GM15510 (cell line): Measurements from ENCODE around the gene GALR2.

Experiments
- POLR2A ChIP-seq: IDR thresholded peaks from 3 replicates; pipeline ENCODE4 v1.6.1; 2011; ENCODE audit warnings: borderline replicate concordance; ENCODE audit not compliant: insufficient read length; ENCODE audit errors: extremely low read depth

Gene GALR2

DNA sequence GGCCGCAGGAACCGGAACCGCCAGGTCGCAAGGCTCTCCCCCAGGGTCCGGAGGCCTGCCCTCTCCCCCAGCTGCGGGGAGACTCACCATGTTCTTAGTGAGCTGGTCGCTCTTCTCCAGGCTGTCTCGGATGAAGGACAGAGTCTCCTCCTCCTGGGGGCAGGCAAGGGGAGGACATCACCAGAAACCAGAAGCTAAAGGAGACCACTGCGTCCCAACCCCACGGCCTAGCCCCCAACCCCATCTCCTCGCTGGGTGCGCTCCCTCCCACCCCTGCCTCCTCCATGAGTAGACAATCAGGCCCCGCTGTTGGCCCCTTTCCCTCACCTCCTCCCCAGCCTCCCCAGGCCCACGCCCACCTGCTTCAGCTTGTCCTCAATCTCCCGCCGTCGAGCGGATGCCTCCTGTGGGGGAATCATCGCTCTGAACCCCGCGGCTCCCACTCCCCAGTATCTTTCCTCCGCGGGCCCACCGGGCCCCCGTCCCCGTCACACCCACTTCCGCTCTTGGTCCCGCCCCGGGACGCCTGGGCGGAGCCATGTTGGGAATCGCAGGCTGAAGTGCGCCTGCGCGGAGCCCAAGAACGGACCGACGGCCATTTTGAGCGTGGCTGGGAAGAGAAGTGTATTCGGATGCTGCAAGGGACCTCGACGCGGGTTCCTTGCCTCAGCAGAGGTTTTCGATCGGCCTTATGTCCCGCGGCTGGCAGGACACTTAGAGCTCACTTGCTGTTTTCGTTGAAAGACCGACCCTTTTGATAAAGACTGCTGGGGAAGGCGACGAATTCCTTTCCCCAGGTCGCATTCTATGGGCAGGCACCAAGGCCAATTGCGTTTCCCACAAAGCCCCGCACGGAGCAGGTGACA is 28.9 kb downstream of the GALR2 start, which contains the start of gene EXOC7:
Gene EXOC7, minus strand, starts transcription at position 514 of the 866 bp plus-strand sequence. Its CDS starts 95 bp downstream, at position 419.
- TF ChIP-seq POLR2A: peak; percentile 84

DNA sequence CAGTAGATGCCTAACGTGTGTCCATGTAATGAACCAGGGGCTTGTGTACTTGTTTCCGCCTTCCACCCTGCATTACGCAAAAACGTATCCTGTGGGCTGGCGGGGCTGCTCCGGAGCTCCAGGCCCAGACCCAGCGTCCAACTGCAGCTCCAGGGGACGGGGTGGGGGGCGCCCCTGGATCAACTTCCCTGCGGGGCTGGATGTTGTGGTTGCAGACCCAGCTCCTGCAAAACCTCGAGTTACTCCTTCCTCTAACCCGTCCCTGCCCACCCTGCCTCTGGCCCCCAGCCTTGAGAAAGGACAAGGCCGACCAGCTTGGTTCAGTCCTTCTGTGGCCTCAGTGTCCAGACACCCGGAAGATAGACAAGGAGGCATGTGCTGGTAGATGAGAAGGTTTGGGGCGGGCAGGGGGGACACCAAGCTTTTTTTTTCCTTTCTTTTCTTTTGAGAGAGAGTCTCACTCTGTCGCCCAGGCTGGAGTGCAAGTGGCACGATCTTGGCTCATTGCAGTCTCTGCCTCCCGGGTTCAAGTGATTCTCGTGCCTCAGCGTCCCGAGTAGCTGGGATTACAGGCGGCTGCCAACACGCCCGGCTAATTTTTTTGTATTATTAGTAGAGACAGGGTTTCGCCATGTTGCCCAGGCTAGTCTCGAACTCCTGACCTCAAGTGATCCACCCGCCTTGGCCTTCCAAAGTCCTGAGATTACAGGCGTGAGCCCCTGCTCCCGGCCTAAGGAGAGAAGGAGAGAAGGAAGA is 29.7 kb downstream of the GALR2 start:
- no peak for TF ChIP-seq POLR2A

- TF ChIP-seq POLR2A: no peak
These were observed 30.3 kb downstream of the GALR2 start for GRCh38 chr17:76104896-76105231.

DNA sequence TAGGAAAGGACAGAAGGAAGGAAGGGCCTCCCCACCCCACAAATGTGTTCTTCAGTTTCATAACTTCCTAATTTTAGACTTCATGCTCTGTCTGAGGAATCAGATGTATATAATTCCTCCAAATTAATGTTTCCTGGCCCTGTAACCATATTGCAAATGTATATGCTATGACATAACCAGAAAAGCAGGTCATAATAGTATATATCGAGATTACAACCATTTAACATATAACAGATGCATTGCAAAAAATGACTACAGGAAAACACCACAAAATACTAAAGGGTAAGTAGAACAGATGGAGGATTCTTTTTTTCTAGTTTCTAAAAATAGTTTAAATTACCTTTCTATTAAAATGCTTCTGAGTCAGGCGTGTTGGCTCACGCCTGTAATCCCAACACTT is 32.1 kb downstream of the GALR2 start:
- no peak for TF ChIP-seq POLR2A

DNA sequence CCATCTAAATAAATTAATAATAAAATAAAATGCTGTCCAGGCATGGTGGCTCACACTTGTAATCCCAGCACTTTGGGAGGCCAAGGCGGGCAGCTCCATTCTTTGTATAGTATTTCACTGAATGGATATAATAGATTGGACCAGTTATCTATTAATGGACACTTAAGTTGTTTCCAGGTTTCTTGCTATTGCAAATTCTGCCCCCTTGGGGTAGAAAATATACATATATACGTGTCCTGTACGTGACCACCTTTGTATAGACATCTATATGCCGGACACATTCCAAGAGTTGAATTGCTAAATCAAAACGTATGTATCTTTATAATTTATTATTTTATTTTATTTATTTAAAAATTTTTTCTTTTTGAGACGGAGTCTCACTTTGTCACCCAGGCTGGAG is 32.9 kb downstream of the GALR2 start:
- TF ChIP-seq POLR2A: no peak

- no peak for TF ChIP-seq POLR2A
These were observed 37.4 kb downstream of the GALR2 start for GRCh38 chr17:76111956-76112355.

DNA sequence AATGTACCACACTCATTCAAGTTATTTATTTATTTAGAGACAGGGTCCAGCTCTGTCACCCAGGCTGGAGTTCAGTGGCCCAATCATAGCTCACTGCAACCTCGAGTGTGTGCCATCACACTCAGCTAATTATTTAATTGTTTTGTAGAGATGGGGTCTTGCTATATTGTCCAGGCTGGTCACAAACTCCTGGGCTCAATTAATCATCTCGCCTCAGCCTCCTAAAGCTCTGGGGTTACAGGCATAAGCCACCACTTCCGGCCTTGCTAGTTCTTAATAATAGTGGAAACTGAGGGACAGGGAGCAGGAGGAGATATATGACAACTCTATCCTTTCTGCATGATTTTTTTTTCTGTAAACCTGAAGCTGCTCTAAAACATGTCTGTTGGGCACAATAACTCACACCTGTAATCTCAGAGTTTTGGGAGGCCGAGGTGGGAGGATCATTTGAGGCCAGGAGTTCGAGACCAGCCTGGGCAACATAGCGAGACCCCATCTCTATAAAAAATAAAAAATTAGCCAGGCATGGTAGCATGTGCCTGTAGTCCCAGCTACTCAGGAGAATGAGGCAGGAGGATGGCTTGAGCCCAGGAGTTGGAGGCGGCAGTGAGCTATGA is 40.7 kb downstream of the GALR2 start:
- no peak for TF ChIP-seq POLR2A

DNA sequence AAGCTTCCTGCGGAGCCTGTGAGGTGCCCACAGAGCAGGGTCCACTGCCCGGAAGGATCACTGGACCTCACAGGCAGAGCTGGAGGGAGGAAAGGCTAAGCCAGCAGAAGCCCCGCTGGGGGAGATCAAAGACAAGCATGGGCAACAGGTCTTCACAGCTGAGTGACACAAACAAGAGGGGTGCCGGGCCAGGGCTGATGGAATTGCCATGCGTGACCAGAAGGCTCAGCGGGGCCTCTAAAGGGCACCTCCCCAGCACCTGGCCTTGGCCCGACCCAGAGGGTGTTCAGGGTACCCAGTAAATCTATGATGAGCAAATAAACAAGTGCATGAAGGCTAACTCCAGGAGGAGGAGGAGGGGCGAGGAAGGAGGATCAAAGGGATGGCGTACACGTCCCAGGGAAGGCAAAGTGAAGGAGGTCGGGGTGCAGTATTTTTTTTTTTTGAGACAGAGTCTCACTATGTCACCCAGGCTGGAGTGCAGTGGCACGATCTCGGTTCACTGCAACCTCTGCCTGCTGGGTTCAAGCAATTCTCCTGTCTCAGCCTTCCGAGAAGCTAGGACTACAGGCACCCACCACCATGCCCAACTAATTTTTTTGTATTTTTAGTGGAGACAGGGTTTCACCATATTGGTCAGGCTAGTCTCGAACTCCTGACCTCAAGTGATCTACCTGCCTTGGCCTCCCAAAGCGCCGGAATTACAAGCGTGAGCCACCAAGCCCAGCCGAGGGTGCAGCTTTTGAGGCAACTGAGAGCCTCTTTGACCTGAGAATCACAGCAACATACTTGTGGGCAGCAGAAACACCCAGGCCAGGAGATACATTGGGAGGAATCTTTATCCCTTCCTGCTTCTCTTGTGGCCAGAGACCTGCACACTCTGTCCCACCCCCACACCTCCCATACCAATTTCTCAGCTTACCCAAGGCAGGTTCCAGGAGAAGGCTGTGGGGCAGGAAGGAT is 45.1 kb downstream of the GALR2 start:
- no peak for TF ChIP-seq POLR2A

DNA sequence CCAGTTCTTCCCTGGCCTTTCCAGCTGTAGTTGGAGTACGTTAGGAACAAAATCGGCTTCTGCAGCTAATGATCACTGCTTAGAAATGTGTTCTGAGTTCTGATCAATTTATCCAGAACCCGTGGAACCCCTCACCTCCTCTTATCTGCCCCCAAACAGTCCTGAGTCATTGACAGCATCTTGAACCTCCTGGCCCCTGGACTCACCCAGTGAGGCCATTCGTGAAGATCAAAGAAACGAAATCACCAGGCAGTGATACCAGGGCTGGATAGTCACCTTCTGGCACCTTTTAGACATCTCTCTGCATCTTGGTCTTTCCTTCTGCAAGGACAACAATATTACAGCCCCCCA is 46.1 kb downstream of the GALR2 start:
- no peak for TF ChIP-seq POLR2A

GRCh38 chr17:76121932-76122430 is 47.4 kb downstream of the GALR2 start:
- TF ChIP-seq POLR2A: no peak

DNA sequence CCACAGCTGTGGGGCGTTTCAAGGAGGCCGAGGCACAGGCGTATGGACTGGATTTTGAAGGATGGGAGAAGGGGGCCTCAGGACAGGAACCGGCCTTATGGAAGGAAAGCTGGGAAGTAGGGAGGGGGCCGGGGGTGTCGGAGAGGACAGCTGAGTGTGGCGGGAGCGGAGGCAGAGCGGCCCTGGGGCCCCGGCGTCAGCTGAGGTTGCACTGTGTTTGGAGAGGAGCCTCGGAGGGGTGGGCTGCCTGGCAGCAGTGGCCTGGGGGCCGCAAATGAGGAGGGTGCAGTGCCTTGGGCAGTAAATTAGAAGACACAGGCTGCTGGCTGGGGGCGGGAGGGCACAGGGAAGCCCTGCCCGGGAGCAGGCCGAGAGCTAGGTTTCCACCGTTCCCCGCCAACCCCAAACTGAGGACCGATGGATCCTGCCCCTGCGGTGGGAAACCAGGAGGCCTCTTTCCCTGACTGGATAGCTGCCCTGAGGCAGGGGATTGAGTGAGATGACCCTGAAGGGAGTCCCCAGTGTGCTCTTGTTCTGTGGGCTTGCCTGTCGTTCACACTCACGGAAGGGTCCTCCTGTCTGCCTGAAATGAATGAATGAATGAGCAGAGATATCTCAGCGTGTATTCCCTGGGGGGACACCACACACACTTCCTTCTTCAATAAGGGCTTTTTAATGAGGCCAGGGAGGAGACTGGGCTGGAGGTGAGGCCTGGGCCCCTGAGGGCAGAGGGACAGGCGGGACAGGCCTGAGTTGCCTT is 48.0 kb downstream of the GALR2 start:
- no peak for TF ChIP-seq POLR2A

DNA sequence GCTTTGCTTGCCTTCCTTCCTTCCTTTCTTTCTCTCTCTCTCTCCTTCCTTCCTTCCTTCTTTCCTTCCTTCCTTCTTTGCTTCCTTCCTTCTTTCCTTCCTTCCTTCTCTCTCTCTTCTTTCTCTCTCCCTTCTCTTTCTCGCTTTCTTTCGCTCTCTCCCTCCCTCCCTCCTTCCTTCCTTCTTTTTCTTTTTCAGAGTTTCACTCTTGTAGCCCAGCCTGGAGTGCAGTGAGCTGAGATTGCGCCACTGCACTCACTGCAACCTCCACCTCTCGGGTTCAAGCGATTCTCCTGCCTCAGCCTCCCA is 48.6 kb downstream of the GALR2 start:
- no peak for TF ChIP-seq POLR2A

GRCh38 chr17:76123749-76124581 is 49.4 kb downstream of the GALR2 start:
- no peak for TF ChIP-seq POLR2A

GRCh38 chr17:76124582-76125390 is 50.2 kb downstream of the GALR2 start:
- no peak for TF ChIP-seq POLR2A
